GM10847 (cell line): ENCODE data around the gene VGLL2.

Experiments
- POLR2A ChIP-seq: IDR thresholded peaks from 2 replicates; pipeline ENCODE4 v1.6.1; 2011; ENCODE audit not compliant: insufficient read length; ENCODE audit errors: extremely low read depth

Gene VGLL2

GRCh38 chr6:117266257-117267053 lies 1.1 kb downstream of the VGLL2 start:
- TF ChIP-seq POLR2A: no peak

- no peak for TF ChIP-seq POLR2A
These were observed 1.6 kb downstream of the VGLL2 start for GRCh38 chr6:117267054-117267347.

- TF ChIP-seq POLR2A: no peak
These were observed 2.6 kb downstream of the VGLL2 start for GRCh38 chr6:117267766-117268534.

- no peak for TF ChIP-seq POLR2A
These were observed 3.6 kb downstream of the VGLL2 start for GRCh38 chr6:117268924-117269323.

- TF ChIP-seq POLR2A: no peak
These were observed 4.3 kb downstream of the VGLL2 start for GRCh38 chr6:117269638-117270054.

GRCh38 chr6:117270055-117270842 lies 4.9 kb downstream of the VGLL2 start:
- no peak for TF ChIP-seq POLR2A

GRCh38 chr6:117270843-117271507 lies 5.6 kb downstream of the VGLL2 start:
- no peak for TF ChIP-seq POLR2A

GRCh38 chr6:117272032-117272866 lies 6.9 kb downstream of the VGLL2 start:
- TF ChIP-seq POLR2A: no peak

GRCh38 chr6:117272891-117273290 lies 7.5 kb downstream of the VGLL2 start:
- TF ChIP-seq POLR2A: no peak

- TF ChIP-seq POLR2A: no peak
These were observed 9.8 kb downstream of the VGLL2 start for GRCh38 chr6:117275205-117275604.

- TF ChIP-seq POLR2A: no peak
These were observed 10.4 kb downstream of the VGLL2 start for GRCh38 chr6:117275711-117276110.

GRCh38 chr6:117276778-117277316 lies 11.5 kb downstream of the VGLL2 start:
- TF ChIP-seq POLR2A: no peak

- no peak for TF ChIP-seq POLR2A
These were observed 15.6 kb downstream of the VGLL2 start for GRCh38 chr6:117280922-117281321.

- TF ChIP-seq POLR2A: no peak
These were observed 22.8 kb downstream of the VGLL2 start for GRCh38 chr6:117288083-117288715.
